ENCODE results near the gene TRIM64.

- TF ChIP-seq CTCF (IDR thresholded peaks at IDR 0.05), result no peak
- no peak for TF ChIP-seq POLR2A (IDR thresholded peaks at IDR 0.05)
- no peak for TF ChIP-seq POLR2AphosphoS5 (IDR thresholded peaks at IDR 0.05)
These were observed 43.6 kb upstream of the TRIM64 start, which contains the start of gene TRIM49D1 for GRCh38 chr11:89922195-89922660.
